Keratinocyte (primary cell): Measurements from ENCODE around the gene SLC40A1. TPM values are rescaled to one million over a fixed set of nuclear protein-coding genes. Genes with fewer than 3 reads are reported as not detected.

Experiments
- DNase-seq: peaks from one replicate; pipeline ENCODE4 v3.0.0-alpha.2; 2011; ENCODE audit warnings: low read depth, missing footprints, low spot score
- FAIRE-seq: peaks from 2 replicates; lab custom pipeline; 2011; peaks lifted over from hg19 to GRCh38; lab: Jason Lieb, UNC
- H2AFZ ChIP-seq: 2 replicates; pipeline ENCODE4 v1.6.0; 2012; ENCODE audit warnings: low read length, control low read depth, inconsistent platforms; ENCODE audit not compliant: control insufficient read depth
- H3K27ac ChIP-seq: 2 replicates; pipeline ENCODE4 v1.5.1; 2011; ENCODE audit warnings: low read length; ENCODE audit not compliant: control insufficient read depth, insufficient read depth
- H3K27me3 ChIP-seq: 3 replicates; pipeline ENCODE4 v1.6.0; 2011; ENCODE audit warnings: low read length; ENCODE audit not compliant: control insufficient read depth, insufficient read depth; ENCODE audit errors: extremely low read depth
- H3K36me3 ChIP-seq, 2 experiments: 2 replicates in 1 of 2; 3 replicates in 1 of 2; pipeline ENCODE4 v1.5.1; 2011; ENCODE audit warnings: low read length in 2 of 2, mild to moderate bottlenecking in 1 of 2; ENCODE audit not compliant: control insufficient read depth in 2 of 2, insufficient read depth in 2 of 2; ENCODE audit errors: extremely low read depth in 1 of 2
- H3K4me1 ChIP-seq: 3 replicates; pipeline ENCODE4 v1.5.1; 2011; ENCODE audit warnings: low read length; ENCODE audit not compliant: control insufficient read depth, insufficient read depth; ENCODE audit errors: extremely low read depth
- H3K4me2 ChIP-seq: 3 replicates; pipeline ENCODE4 v1.6.0; 2011; ENCODE audit warnings: low read depth, low read length; ENCODE audit not compliant: control insufficient read depth, insufficient read depth; ENCODE audit errors: extremely low read depth
- H3K4me3 ChIP-seq, 3 experiments: fragments of 200-600 bp in 1 of 3; sonication (generic) in 1 of 3; 2 replicates in 2 of 3; 3 replicates in 1 of 3; pipeline ENCODE4 v1.5.1; 2011 to 2016; ENCODE audit warnings: low read length in 3 of 3, mild to moderate bottlenecking in 3 of 3, control low read depth in 2 of 3, inconsistent platforms in 1 of 3, low read depth in 1 of 3, mixed read lengths in 1 of 3, mixed run types in 1 of 3, moderate library complexity in 1 of 3; ENCODE audit not compliant: control insufficient read depth in 2 of 3, insufficient read depth in 2 of 3; ENCODE audit errors: extremely low read depth in 1 of 3
- H3K79me2 ChIP-seq: 2 replicates; pipeline ENCODE4 v1.6.0; 2012; ENCODE audit warnings: low read length; ENCODE audit not compliant: control insufficient read depth, insufficient read depth
- H3K9ac ChIP-seq: 3 replicates; pipeline ENCODE4 v1.6.0; 2011; ENCODE audit warnings: low read length; ENCODE audit not compliant: control insufficient read depth, insufficient read depth; ENCODE audit errors: extremely low read depth
- H3K9me1 ChIP-seq: 3 replicates; pipeline ENCODE4 v1.6.0; 2011; ENCODE audit warnings: low read length; ENCODE audit not compliant: control insufficient read depth, insufficient read depth; ENCODE audit errors: extremely low read depth
- H3K9me3 ChIP-seq: 2 replicates; pipeline ENCODE4 v1.5.1; 2012; ENCODE audit warnings: low read depth, low read length; ENCODE audit not compliant: control insufficient read depth
- H4K20me1 ChIP-seq: 3 replicates; pipeline ENCODE4 v1.6.0; 2011; ENCODE audit warnings: low read length; ENCODE audit not compliant: control insufficient read depth, insufficient read depth; ENCODE audit errors: extremely low read depth
- CTCF ChIP-seq, 3 experiments: IDR thresholded peaks in 1 of 3; conservative IDR thresholded peaks in 1 of 3; optimal IDR thresholded peaks in 1 of 3; 2 replicates in 2 of 3; 3 replicates in 1 of 3; pipeline versions ENCODE3 to v1.5.1; 2011; ENCODE audit warnings: low read length in 3 of 3, mild to moderate bottlenecking in 3 of 3, moderate library complexity in 2 of 3, control low read depth in 1 of 3, inconsistent platforms in 1 of 3; ENCODE audit not compliant: insufficient read depth in 2 of 3; ENCODE audit errors: extremely low read depth in 1 of 3
- EZH2 ChIP-seq: IDR thresholded peaks from one replicate; pipeline ENCODE4 v1.6.1; 2012; ENCODE audit warnings: inconsistent platforms, mild to moderate bottlenecking, low read length, moderate library complexity
- dilution Hi-C: fragments of 300-500 bp; cut with MboI; formaldehyde crosslinking; loops from one replicate; pipeline ENCODE4 v1.7.0; 2020; ENCODE audit warnings: low sequenced_read_pairs; ENCODE audit not compliant: extremely low pct_ligation_motif_present
- polyA plus RNA-seq, 5 experiments: library from polyadenylated mRNA; depleted of rRNA in 3 of 5; stranded (reverse) in 3 of 5; stranded (forward) in 1 of 5; unstranded in 1 of 5; fragments of >200 nt; gene quantifications; 1 replicate in 1 of 5; 2 replicates in 3 of 5; 3 replicates in 1 of 5; pipeline versions ENCODE4 v1.2.1 to v1.2.3, GENCODE V29; 2011 to 2012; ENCODE audit warnings: missing spikeins in 2 of 5, low read depth in 1 of 5, low replicate concordance in 1 of 5

Gene SLC40A1
- polyA plus RNA-seq, 1 donor (not counting 4 experiments of a cell fraction or from before 2014, with no cell fraction given) = 0.09 TPM

GRCh38 chr2:189628817-189629530 lies 48.4 kb upstream of the SLC40A1 start:
- DNase-seq (no peak), FAIRE-seq (no peak)

GRCh38 chr2:189627789-189628188 lies 47.2 kb upstream of the SLC40A1 start:
- no peak overlapping the region for H3K9ac ChIP-seq
- FAIRE-seq (no peak), DNase-seq (no peak)
- no peak overlapping the region for H3K27ac ChIP-seq
- no peaks in the 10 kb centered on the region for H4K20me1 ChIP-seq
- no peak for TF ChIP-seq EZH2
- no peak for TF ChIP-seq CTCF (optimal IDR thresholded peaks at IDR 0.05 in 1 of 3, IDR thresholded peaks at IDR 0.05 in 1 of 3, conservative IDR thresholded peaks at IDR 0.05 in 1 of 3; ENCODE audit: extremely low read depth in 1 of 3, insufficient read depth in 2 of 3, low read length in 3 of 3)
- H3K36me3 ChIP-seq = no peaks in the 10 kb centered on the region
- H2AFZ ChIP-seq = no peak overlapping the region
- dilution Hi-C loops = loop anchor here (25.0 kb wide), 1 partner anchor 165 kb away; no protein-coding TSS in a partner anchor
- H3K9me1 ChIP-seq = no peaks in the 10 kb centered on the region
- no peaks in the 10 kb centered on the region for H3K79me2 ChIP-seq
- no peaks in the 10 kb centered on the region for H3K27me3 ChIP-seq
- H3K4me1 ChIP-seq = no peaks in the 10 kb centered on the region
- H3K4me3 ChIP-seq = no peak overlapping the region
- H3K4me2 ChIP-seq = no peak overlapping the region
- no peaks in the 10 kb centered on the region for H3K9me3 ChIP-seq

More at GRCh38 chr2:189628817-189629530, 48.4 kb upstream of the SLC40A1 start:
- H3K9ac ChIP-seq = no peak overlapping the region
- no peaks in the 10 kb centered on the region for H3K9me1 ChIP-seq
- H2AFZ ChIP-seq = no peak overlapping the region
- H3K4me1 ChIP-seq = no peaks in the 10 kb centered on the region
- no peaks in the 10 kb centered on the region for H4K20me1 ChIP-seq
- no peak overlapping the region for H3K4me2 ChIP-seq
- no peaks in the 10 kb centered on the region for H3K9me3 ChIP-seq
- TF ChIP-seq CTCF (optimal IDR thresholded peaks at IDR 0.05 in 1 of 3, IDR thresholded peaks at IDR 0.05 in 1 of 3, conservative IDR thresholded peaks at IDR 0.05 in 1 of 3; ENCODE audit: extremely low read depth in 1 of 3, insufficient read depth in 2 of 3, low read length in 3 of 3) (peak in 1 of 3 experiments; percentile 42), EZH2 (no peak)
- H3K36me3 ChIP-seq = no peaks in the 10 kb centered on the region
- no peak overlapping the region for H3K4me3 ChIP-seq
- no peaks in the 10 kb centered on the region for H3K79me2 ChIP-seq
- dilution Hi-C loops = loop anchor here (25.0 kb wide), 1 partner anchor 167 kb away; no protein-coding TSS in a partner anchor
- H3K27ac ChIP-seq = no peak overlapping the region
- no peaks in the 10 kb centered on the region for H3K27me3 ChIP-seq
